Spleen (tissue), 11 donors: ENCODE measurements around the gene ZNF836. TPM values are rescaled to one million over a fixed set of nuclear protein-coding genes. Genes with fewer than 3 reads are reported as not detected.

Experiments
- DNase-seq: peaks from one replicate; pipeline ENCODE4 v3.0.0-alpha.2; 2020
- H3K27ac ChIP-seq, 8 donors: fragments of 200-600 bp; sonication (generic) in 7 of 8; 1 replicate in 4 of 8; 2 replicates in 4 of 8; pipeline versions ENCODE4 v1.5.0 to v1.8.0; 2016 to 2021; ENCODE audit warnings: inconsistent platforms in 4 of 8, mild to moderate bottlenecking in 4 of 8, moderate library complexity in 1 of 8
- H3K27me3 ChIP-seq, 7 donors: fragments of 200-600 bp; sonication (generic) in 6 of 7; replicated peaks in 1 of 7; 1 replicate in 4 of 7; 2 replicates in 3 of 7; pipeline versions ENCODE4 v1.5.0 to v1.8.0; 2016 to 2021; ENCODE audit warnings: inconsistent platforms in 3 of 7, mild to moderate bottlenecking in 1 of 7
- H3K36me3 ChIP-seq, 6 donors: fragments of 200-600 bp; sonication (generic) in 5 of 6; 1 replicate in 4 of 6; 2 replicates in 2 of 6; pipeline versions ENCODE4 v1.5.0 to v1.8.0; 2016 to 2021; ENCODE audit warnings: inconsistent platforms in 2 of 6
- H3K4me1 ChIP-seq, 6 donors: fragments of 200-600 bp; sonication (generic) in 5 of 6; 1 replicate in 3 of 6; 2 replicates in 3 of 6; pipeline versions ENCODE4 v1.5.0 to v1.8.0; 2016 to 2021; ENCODE audit warnings: inconsistent platforms in 3 of 6
- H3K4me3 ChIP-seq, 8 donors: fragments of 200-600 bp; sonication (generic) in 7 of 8; 1 replicate in 4 of 8; 2 replicates in 4 of 8; pipeline versions ENCODE4 v1.5.0 to v1.8.0; 2016 to 2021; ENCODE audit warnings: inconsistent platforms in 4 of 8, mild to moderate bottlenecking in 4 of 8, moderate library complexity in 2 of 8
- H3K9me3 ChIP-seq, 8 donors: fragments of 200-600 bp; sonication (generic) in 7 of 8; 1 replicate in 4 of 8; 2 replicates in 4 of 8; pipeline versions ENCODE4 v1.5.0 to v1.8.0; 2016 to 2021; ENCODE audit warnings: inconsistent platforms in 4 of 8
- CTCF ChIP-seq, 11 experiments: fragments of 200-600 bp in 7 of 11; fragments of 450-650 bp in 4 of 11; sonication (generic) in 4 of 11; IDR thresholded peaks in 8 of 11; conservative IDR thresholded peaks in 3 of 11; 1 replicate in 7 of 11; 2 replicates in 4 of 11; pipeline versions ENCODE4 v1.4.0 to v1.8.0; 2016 to 2021; ENCODE audit warnings: antibody characterized with exemption in 11 of 11, inconsistent platforms in 4 of 11, mild to moderate bottlenecking in 1 of 11
- POLR2A ChIP-seq, 3 donors: fragments of 450-650 bp; IDR thresholded peaks; one replicate each; pipeline ENCODE4 v1.5.1; 2017; ENCODE audit warnings: antibody characterized with exemption in 3 of 3, mild to moderate bottlenecking in 1 of 3
- POLR2AphosphoS5 ChIP-seq, 3 donors: sonication (generic); formaldehyde crosslinking; IDR thresholded peaks; one replicate each; pipeline ENCODE4 v1.5.1; 2017; ENCODE audit warnings: antibody characterized with exemption in 3 of 3
- WGBS, 5 donors: extraction: QIAGEN DNeasy Blood & Tissue Kit in 3 of 5; methylation state at CpG; one replicate each; pipeline versions ENCODE4 v1.1.5 to v1.1.7; 2013 to 2018; 5-methylcytosine and 5-hydroxymethylcytosine counted together
- intact Hi-C: fragments of 100-400 bp; cut with DNase I; formaldehyde crosslinking; loops from one replicate; pipeline ENCODE4 v1.15.0; 2023; ENCODE audit warnings: low total_unique reads
- polyA plus RNA-seq, 3 donors: library from polyadenylated mRNA; stranded (reverse); fragments of 200-250 nt; gene quantifications; one replicate each; pipeline ENCODE4 v1.2.1, GENCODE V29; 2013
- total RNA-seq, 7 donors: library from RNA; depleted of rRNA in 3 of 7; stranded (reverse); fragments of >200 nt in 3 of 7; fragmentation: NEBNext Ultra II Directional in 4 of 7; extraction: Animal tissue kit (Norgen Biotek cat#: 25700) in 4 of 7; gene quantifications; one replicate each; pipeline versions ENCODE4 v1.1.0 to v1.2.1, GENCODE V29; 2016 to 2021
- donor health status: healthy with polysubstance abuse.
- donor health status: DM: no; HTN: no; CAD: no; lungs with moderate emphysema.
- donor health status: DM: no; HTN: no; CAD: no.
- donor health status: Bipolar disorder and iron deficiency.
- donor health status: healthy.
- donor health status: DM: no; HTN: no; CAD: no.
- donor health status: DM: yes; HTN: yes; CAD: no.

The ZNF836 gene
- total and polyA plus RNA-seq, 10 donors, result 4.9 to 26.8 (median 19.9) TPM

GRCh38 chr19:52120286-52120685 is 51.1 kb downstream of the ZNF836 start:
- intact Hi-C loops, result no loop called here
- Histone ChIP-seq H3K36me3 (peaks cover 38 to 100% (median 99%) of the 10 kb centered on the region in 6 donors), H3K9me3 (peaks cover 58 to 100% (median 100%) of the 10 kb centered on the region in 8 donors), H3K4me3 (no peak overlapping the region), H3K27ac (no peak overlapping the region), H3K27me3 (no peaks in the 10 kb centered on the region), H3K4me1 (no peaks in the 10 kb centered on the region)
- WGBS, 5 donors, result 96 to 99% (median 98%) methylated on average over 3 of the region's 3 CpGs
- no peak for DNase-seq
- TF ChIP-seq POLR2A (IDR thresholded peaks at IDR 0.05) (no peak), POLR2AphosphoS5 (IDR thresholded peaks at IDR 0.05) (no peak), CTCF (IDR thresholded peaks at IDR 0.05 in 8 of 11, conservative IDR thresholded peaks at IDR 0.05 in 3 of 11) (no peak)

GRCh38 chr19:52115526-52116053 is 55.8 kb downstream of the ZNF836 start:
- Histone ChIP-seq H3K4me3 (peak overlapping the region in 1 of 8 donors; percentile 34), H3K27ac (no peak overlapping the region), H3K27me3 (no peaks in the 10 kb centered on the region), H3K36me3 (peaks cover 38 to 67% (median 55%) of the 10 kb centered on the region in 6 donors), H3K9me3 (peaks cover 76 to 100% (median 100%) of the 10 kb centered on the region in 8 donors), H3K4me1 (no peaks in the 10 kb centered on the region)
- TF ChIP-seq POLR2A (IDR thresholded peaks at IDR 0.05) (no peak), POLR2AphosphoS5 (IDR thresholded peaks at IDR 0.05) (no peak), CTCF (IDR thresholded peaks at IDR 0.05 in 8 of 11, conservative IDR thresholded peaks at IDR 0.05 in 3 of 11) (no peak)
- DNase-seq, result no peak
- intact Hi-C loops, result no loop called here
- WGBS, 5 donors, result 95 to 99% (median 97%) methylated on average over 12 of the region's 12 CpGs

GRCh38 chr19:52114691-52115090 is 56.7 kb downstream of the ZNF836 start:
- intact Hi-C loops, result no loop called here
- Histone ChIP-seq H3K27ac (no peak overlapping the region), H3K4me3 (peak overlapping the region in 1 of 8 donors; percentile 34), H3K4me1 (no peaks in the 10 kb centered on the region), H3K27me3 (no peaks in the 10 kb centered on the region), H3K36me3 (peaks cover 34 to 58% (median 47%) of the 10 kb centered on the region in 6 donors), H3K9me3 (peaks cover 78 to 100% (median 100%) of the 10 kb centered on the region in 8 donors)
- WGBS, 5 donors, result 92 to 98% (median 96%) methylated on average over 5 of the region's 5 CpGs
- TF ChIP-seq CTCF (IDR thresholded peaks at IDR 0.05 in 8 of 11, conservative IDR thresholded peaks at IDR 0.05 in 3 of 11) (no peak), POLR2AphosphoS5 (IDR thresholded peaks at IDR 0.05) (no peak), POLR2A (IDR thresholded peaks at IDR 0.05) (no peak)
- DNase-seq, result no peak

GRCh38 chr19:52112624-52113023 is 58.8 kb downstream of the ZNF836 start:
- no peak overlapping the region for H3K27ac ChIP-seq
- no peak for DNase-seq
- intact Hi-C loops, result no loop called here
- H3K4me3 ChIP-seq, result no peak overlapping the region
- WGBS, 5 donors, result 80 to 91% (median 85%) methylated on average over 3 of the region's 3 CpGs
- no peaks in the 10 kb centered on the region for H3K4me1 ChIP-seq
- no peaks in the 10 kb centered on the region for H3K27me3 ChIP-seq
- H3K36me3 ChIP-seq, result peaks cover 20 to 38% (median 27%) of the 10 kb centered on the region in 6 donors
- H3K9me3 ChIP-seq, result peaks cover 60 to 100% (median 100%) of the 10 kb centered on the region in 8 donors
- no peak for TF ChIP-seq CTCF (IDR thresholded peaks at IDR 0.05 in 8 of 11, conservative IDR thresholded peaks at IDR 0.05 in 3 of 11)
- no peak for TF ChIP-seq POLR2A (IDR thresholded peaks at IDR 0.05)
- TF ChIP-seq POLR2AphosphoS5 (IDR thresholded peaks at IDR 0.05), result no peak
